ENCODE results near the gene CFAP74.
A peak's percentile ranks its signal among the peaks of the same experiment; 100 is the strongest.

CFAP74 gene

GRCh38 chr1:1971017-1971416, 32.6 kb downstream of the CFAP74 start:
- DNase-seq (ENCODE audit: extremely low read depth in 1 of 2, low read depth in 1 of 2): no peak

GRCh38 chr1:1969953-1970716, 33.5 kb downstream of the CFAP74 start:
- no peak for DNase-seq (ENCODE audit: extremely low read depth in 1 of 2, low read depth in 1 of 2)

- no peak for DNase-seq (ENCODE audit: extremely low read depth in 1 of 2, low read depth in 1 of 2)
These were observed 34.1 kb downstream of the CFAP74 start for GRCh38 chr1:1969505-1969900.

- DNase-seq (ENCODE audit: extremely low read depth in 1 of 2, low read depth in 1 of 2): no peak
These were observed 34.6 kb downstream of the CFAP74 start for GRCh38 chr1:1968767-1969504.

GRCh38 chr1:1967879-1968278, 35.7 kb downstream of the CFAP74 start:
- no peak for DNase-seq (ENCODE audit: extremely low read depth in 1 of 2, low read depth in 1 of 2)

- DNase-seq (ENCODE audit: extremely low read depth in 1 of 2, low read depth in 1 of 2): no peak
These were observed 36.4 kb downstream of the CFAP74 start for GRCh38 chr1:1967151-1967550.

- no peak for DNase-seq (ENCODE audit: extremely low read depth in 1 of 2, low read depth in 1 of 2)
These were observed 37.4 kb downstream of the CFAP74 start for GRCh38 chr1:1966071-1966740.

GRCh38 chr1:1965546-1965945, 38.0 kb downstream of the CFAP74 start:
- DNase-seq (ENCODE audit: extremely low read depth in 1 of 2, low read depth in 1 of 2): no peak

- no peak for DNase-seq (ENCODE audit: extremely low read depth in 1 of 2, low read depth in 1 of 2)
These were observed 38.8 kb downstream of the CFAP74 start for GRCh38 chr1:1964811-1965210.

- DNase-seq (ENCODE audit: extremely low read depth in 1 of 2, low read depth in 1 of 2): no peak
These were observed 40.0 kb downstream of the CFAP74 start for GRCh38 chr1:1963570-1963969.

GRCh38 chr1:1962752-1963151, 40.8 kb downstream of the CFAP74 start:
- no peak for DNase-seq (ENCODE audit: extremely low read depth in 1 of 2, low read depth in 1 of 2)

GRCh38 chr1:1960480-1961196, 42.9 kb downstream of the CFAP74 start:
- DNase-seq (ENCODE audit: extremely low read depth in 1 of 2, low read depth in 1 of 2): no peak

- peak; percentile 61 to 75 for DNase-seq (ENCODE audit: extremely low read depth in 1 of 2, low read depth in 1 of 2)
These were observed 43.6 kb downstream of the CFAP74 start for GRCh38 chr1:1959840-1960479.

GRCh38 chr1:1959459-1959839, 44.1 kb downstream of the CFAP74 start:
- no peak for DNase-seq (ENCODE audit: extremely low read depth in 1 of 2, low read depth in 1 of 2)

GRCh38 chr1:1958071-1958541, 45.5 kb downstream of the CFAP74 start:
- DNase-seq (ENCODE audit: extremely low read depth in 1 of 2, low read depth in 1 of 2): no peak

- DNase-seq (ENCODE audit: extremely low read depth in 1 of 2, low read depth in 1 of 2): no peak
These were observed 46.0 kb downstream of the CFAP74 start for GRCh38 chr1:1957533-1957961.

GRCh38 chr1:1956586-1957532, 46.7 kb downstream of the CFAP74 start:
- no peak for DNase-seq (ENCODE audit: extremely low read depth in 1 of 2, low read depth in 1 of 2)

- no peak for DNase-seq (ENCODE audit: extremely low read depth in 1 of 2, low read depth in 1 of 2)
These were observed 47.5 kb downstream of the CFAP74 start for GRCh38 chr1:1956101-1956500.

- no peak for DNase-seq (ENCODE audit: extremely low read depth in 1 of 2, low read depth in 1 of 2)
These were observed 47.9 kb downstream of the CFAP74 start for GRCh38 chr1:1955621-1956094.

All from stimulated activated CD8-positive, alpha-beta memory T cell treated with anti-CD3 and anti-CD28 coated beads, Interleukin-7, amount 100 ng/mL, for 48 hours (primary cell).